Adipocyte (in vitro differentiated cells): Measurements from ENCODE around the gene CBX1.

Source experiments
- DNase-seq: peaks from one replicate; pipeline ENCODE4 v3.0.0-alpha.2; 2015; ENCODE audit warnings: low read depth
- H3K27me3 ChIP-seq: replicated peaks from 2 replicates; pipeline ENCODE4 v1.7.0; 2013; ENCODE audit warnings: mild to moderate bottlenecking, low read length, moderate library complexity; ENCODE audit not compliant: control insufficient read depth, insufficient read depth
- H3K36me3 ChIP-seq: 2 replicates; pipeline ENCODE4 v1.7.0; 2013; ENCODE audit warnings: low read length, mild to moderate bottlenecking, moderate library complexity; ENCODE audit not compliant: control insufficient read depth, insufficient read depth, severe bottlenecking
- H3K4me1 ChIP-seq: 2 replicates; pipeline ENCODE4 v1.7.0; 2013; ENCODE audit warnings: mild to moderate bottlenecking, low read length, moderate library complexity; ENCODE audit not compliant: control insufficient read depth, insufficient read depth
- H3K4me3 ChIP-seq: 2 replicates; pipeline ENCODE4 v1.7.0; 2013; ENCODE audit warnings: mild to moderate bottlenecking, low read length, moderate library complexity
- H3K9ac ChIP-seq: 2 replicates; pipeline ENCODE4 v1.7.0; 2013; ENCODE audit warnings: mild to moderate bottlenecking, low read length, moderate library complexity
- H3K9me3 ChIP-seq: 2 replicates; pipeline ENCODE4 v1.7.0; 2013; ENCODE audit warnings: mild to moderate bottlenecking, low read length, moderate library complexity; ENCODE audit not compliant: control insufficient read depth

CBX1 gene

DNA sequence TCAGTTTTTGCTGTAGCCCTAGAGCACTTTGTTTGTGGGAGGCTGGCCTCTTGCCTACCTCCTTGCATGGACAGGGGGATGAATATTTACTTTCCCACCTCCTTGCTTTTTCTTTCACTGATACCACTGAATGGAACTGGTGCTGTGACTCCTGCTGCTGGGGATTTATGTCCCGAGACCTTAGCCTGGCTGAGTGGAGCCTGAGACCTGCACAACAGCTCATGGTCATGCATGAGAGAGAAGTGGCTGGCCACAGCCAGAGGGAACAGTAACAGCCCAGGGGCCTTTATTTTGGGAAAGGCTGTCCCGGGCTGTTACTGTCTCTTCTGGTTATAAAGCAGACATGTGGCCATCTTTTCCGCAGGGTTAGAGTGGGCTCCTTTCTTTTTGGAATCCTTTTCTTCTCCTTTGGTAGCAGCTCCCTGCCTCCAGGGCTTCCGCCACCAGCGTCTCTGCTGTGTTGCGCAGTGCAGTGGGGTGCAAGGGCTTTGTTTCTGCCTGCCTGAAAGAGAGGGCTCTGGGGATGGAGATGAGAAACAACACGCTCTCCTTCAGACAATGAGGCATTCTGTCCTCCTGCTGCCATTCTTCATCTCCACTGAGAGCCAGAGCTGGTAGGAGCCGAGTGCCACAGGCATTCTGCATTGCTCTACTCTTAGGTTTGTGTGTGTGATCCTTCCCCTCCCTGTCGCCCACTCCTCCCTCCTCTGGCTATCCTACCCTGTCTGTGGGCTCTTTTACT is 20.8 kb upstream of the CBX1 start:
- no peak overlapping the region for H3K9ac ChIP-seq
- DNase-seq, result no peak
- H3K27me3 ChIP-seq, result no peaks in the 10 kb centered on the region
- no peak overlapping the region for H3K4me3 ChIP-seq
- H3K4me1 ChIP-seq, result peaks cover 5% of the 10 kb centered on the region
- H3K9me3 ChIP-seq, result no peaks in the 10 kb centered on the region
- peaks cover 59% of the 10 kb centered on the region for H3K36me3 ChIP-seq

DNA sequence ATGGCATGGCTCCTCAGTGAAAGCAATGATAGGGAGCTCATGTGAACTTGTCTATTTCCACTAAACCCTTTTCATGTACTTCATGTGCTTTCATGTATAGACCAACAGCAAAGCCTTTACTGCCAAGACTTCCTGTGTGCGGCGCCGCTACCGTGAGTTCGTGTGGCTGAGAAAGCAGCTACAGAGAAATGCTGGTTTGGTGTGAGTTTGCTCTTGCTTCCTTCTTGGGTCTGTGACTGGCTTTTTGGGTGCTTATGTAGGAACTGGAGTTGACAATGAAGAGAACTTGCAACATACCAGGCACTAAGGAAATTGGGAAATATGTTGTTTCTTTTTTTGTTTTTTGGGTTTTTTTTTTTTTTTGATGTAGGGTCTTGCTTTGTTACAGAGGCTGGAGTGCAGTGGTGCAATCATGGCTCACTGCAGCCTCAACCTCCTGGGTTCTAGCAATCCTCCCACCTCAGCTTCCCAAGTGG is 12.0 kb upstream of the CBX1 start:
- no peaks in the 10 kb centered on the region for H3K27me3 ChIP-seq
- peaks cover 10% of the 10 kb centered on the region for H3K4me1 ChIP-seq
- no peaks in the 10 kb centered on the region for H3K9me3 ChIP-seq
- no peak overlapping the region for H3K4me3 ChIP-seq
- DNase-seq, result no peak
- H3K36me3 ChIP-seq, result peaks cover 29% of the 10 kb centered on the region
- no peak overlapping the region for H3K9ac ChIP-seq

DNA sequence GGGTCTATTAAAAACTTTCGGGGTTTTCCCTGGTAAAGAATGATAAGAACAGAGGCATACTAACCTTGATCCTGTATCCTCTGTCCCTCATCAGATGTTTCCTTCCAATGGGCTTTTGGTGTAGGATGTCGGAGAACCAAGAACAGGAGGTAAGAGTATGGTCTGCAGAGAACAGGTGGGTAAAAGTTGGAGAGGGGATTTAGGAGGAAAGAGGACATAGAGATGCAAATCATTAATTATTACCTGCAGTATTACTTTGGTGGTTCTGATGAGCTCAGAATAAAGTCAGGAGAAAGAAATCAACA is 10.6 kb upstream of the CBX1 start:
- peaks cover 11% of the 10 kb centered on the region for H3K4me1 ChIP-seq
- no peak overlapping the region for H3K4me3 ChIP-seq
- H3K27me3 ChIP-seq, result no peaks in the 10 kb centered on the region
- no peak overlapping the region for H3K9ac ChIP-seq
- DNase-seq, result no peak
- no peaks in the 10 kb centered on the region for H3K9me3 ChIP-seq
- H3K36me3 ChIP-seq, result peaks cover 19% of the 10 kb centered on the region

DNA sequence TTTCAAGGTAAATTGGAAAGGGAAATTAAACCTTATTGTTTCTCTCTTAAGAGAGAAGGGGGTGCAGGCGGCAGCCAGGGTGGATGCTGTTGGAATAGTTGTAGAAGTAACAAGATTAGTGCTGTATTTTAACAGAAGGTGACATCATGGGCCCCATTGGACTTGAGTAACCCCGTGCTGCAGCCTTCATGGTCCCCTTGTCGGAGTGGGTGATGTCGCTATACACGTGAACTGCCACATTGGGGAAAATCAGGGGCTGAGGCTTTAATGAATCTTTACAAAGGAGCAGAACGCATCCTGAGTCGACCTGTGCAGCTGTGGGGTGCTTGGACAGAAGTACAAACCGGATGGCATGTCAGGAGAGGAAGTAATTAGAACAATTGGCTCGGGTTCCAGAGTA is 9.5 kb upstream of the CBX1 start:
- peaks cover 11% of the 10 kb centered on the region for H3K4me1 ChIP-seq
- DNase-seq, result no peak
- peaks cover 12% of the 10 kb centered on the region for H3K36me3 ChIP-seq
- no peaks in the 10 kb centered on the region for H3K27me3 ChIP-seq
- H3K4me3 ChIP-seq, result no peak overlapping the region
- H3K9me3 ChIP-seq, result no peaks in the 10 kb centered on the region
- no peak overlapping the region for H3K9ac ChIP-seq

- Histone ChIP-seq H3K36me3 (no peaks in the 10 kb centered on the region), H3K27me3 (no peaks in the 10 kb centered on the region), H3K4me3 (peak within 1 kb of the TSS; percentile 99), H3K4me1 (peaks cover 8% of the 10 kb centered on the region), H3K9ac (peak within 1 kb of the TSS; percentile 94), H3K9me3 (no peaks in the 10 kb centered on the region)
- peak; percentile 96 for DNase-seq
Observed at GRCh38 chr17:48107137-48108055, 6.1 kb upstream of the CBX1 start, which contains the start of gene SNX11. SNX11 (plus strand) TSS chr17:48107766; CDS start chr17:48112044, 4,278 bp downstream.

GRCh38 chr17:48106802-48107136 is 5.5 kb upstream of the CBX1 start:
- Histone ChIP-seq H3K27me3 (no peaks in the 10 kb centered on the region), H3K4me3 (peak overlapping the region; percentile 99), H3K4me1 (peaks cover 8% of the 10 kb centered on the region), H3K36me3 (no peaks in the 10 kb centered on the region), H3K9me3 (no peaks in the 10 kb centered on the region), H3K9ac (peak overlapping the region; percentile 94)
- DNase-seq, result no peak

DNA sequence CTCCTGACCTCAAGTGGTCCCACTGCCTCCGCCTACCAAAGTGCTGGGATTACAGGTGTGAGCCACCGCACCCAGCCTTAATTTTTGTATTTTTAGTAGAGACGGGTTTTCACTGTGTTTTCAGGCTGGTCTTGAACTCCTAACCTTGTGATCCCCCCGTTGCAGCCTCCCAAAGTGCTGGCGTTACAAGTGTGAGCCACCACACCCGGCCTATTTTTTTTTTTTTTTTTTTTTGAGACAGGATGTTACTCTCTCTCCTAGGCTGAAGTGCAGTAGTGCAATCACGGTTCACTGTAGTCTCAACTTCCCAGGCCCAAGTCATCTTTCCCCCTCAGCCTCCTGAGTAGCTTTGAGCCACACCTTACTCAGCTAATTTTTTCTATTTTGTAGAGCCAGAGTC is 3.2 kb upstream of the CBX1 start:
- DNase-seq, result no peak
- peaks cover 18% of the 10 kb centered on the region for H3K4me1 ChIP-seq
- H3K9me3 ChIP-seq, result no peaks in the 10 kb centered on the region
- H3K36me3 ChIP-seq, result no peaks in the 10 kb centered on the region
- no peak overlapping the region for H3K4me3 ChIP-seq
- H3K9ac ChIP-seq, result no peak overlapping the region
- H3K27me3 ChIP-seq, result no peaks in the 10 kb centered on the region

DNA sequence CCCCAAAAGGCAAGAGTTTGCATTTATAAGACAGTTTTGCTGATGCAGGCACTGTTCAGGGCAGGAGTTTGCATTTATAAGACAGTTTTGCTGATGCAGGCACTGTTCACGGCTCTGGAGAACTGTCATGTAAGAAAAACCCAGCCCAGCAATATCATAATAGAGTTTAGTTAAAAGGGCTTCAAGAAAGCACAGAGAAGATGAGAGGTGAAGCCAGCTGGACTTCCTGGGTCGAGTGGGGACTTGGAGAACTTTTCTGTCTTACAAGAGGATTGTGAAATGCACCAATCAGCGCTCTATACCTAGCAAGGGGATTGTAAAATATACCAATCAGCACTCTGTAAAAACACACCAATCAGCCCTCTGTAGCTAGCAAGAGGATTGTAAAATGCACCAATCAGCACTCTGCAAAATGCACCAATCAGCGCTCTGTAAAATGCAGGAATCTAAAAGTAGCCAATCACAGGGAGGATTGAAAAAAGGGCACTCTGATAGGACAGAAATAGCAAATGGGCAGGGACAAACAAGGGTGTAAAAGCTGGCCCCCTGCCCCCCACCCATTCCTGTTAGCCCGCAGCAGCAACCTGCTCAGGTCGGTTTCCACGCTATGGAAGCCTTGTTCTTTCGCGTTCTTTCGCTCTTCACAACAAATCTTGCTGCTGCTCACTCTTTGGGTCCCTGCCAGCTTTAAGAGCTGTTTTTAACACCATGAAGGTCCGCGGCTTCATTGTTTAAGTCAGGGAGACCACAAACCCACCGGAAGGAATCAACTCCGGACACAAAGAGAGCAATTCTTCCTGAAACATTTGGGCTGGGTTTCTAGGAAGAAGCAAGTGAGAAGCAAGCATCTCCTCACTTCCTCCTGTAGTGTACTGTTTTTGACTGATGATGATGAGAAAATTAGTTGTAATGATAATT is 1.8 kb upstream of the CBX1 start:
- Histone ChIP-seq H3K27me3 (no peaks in the 10 kb centered on the region), H3K4me1 (peaks cover 13% of the 10 kb centered on the region), H3K4me3 (no peak overlapping the region), H3K9me3 (no peaks in the 10 kb centered on the region), H3K36me3 (no peaks in the 10 kb centered on the region), H3K9ac (no peak overlapping the region)
- no peak for DNase-seq

DNA sequence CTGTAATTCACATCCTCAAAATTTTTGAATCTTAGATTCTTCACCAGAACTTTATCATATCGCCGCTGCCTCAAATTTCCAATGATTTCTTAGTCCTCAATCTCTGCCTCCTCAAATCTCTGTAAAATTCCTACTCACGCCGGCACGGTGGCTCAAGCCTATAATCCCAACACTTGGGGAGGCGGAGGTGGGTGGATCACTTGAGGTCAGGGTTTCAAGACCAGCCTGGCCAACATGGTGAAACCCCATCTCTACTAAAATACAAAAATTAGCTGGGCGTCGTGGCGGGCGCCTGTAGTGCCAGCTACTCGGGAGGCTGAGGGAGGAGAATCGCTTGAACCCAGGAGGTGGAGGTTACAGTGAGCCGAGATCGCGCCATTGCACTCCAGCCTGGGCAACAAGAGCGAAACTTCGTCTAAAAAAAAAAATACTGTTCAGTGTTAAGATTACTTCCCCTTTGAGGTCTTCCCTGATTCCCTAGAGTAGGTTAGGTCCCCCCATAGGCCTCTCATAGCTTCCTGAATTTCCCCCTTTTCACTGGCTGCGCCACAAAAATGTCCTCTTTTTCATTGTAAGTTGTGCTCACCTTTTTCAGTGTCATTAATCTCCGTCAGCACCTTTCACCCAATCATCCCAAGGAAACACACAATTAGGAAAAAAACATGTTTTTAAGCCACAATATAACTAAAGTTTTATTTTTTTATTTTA is 919 bp upstream of the CBX1 start:
- Histone ChIP-seq H3K4me1 (peaks cover 13% of the 10 kb centered on the region), H3K27me3 (no peaks in the 10 kb centered on the region), H3K4me3 (peak overlapping the region; percentile 96), H3K36me3 (no peaks in the 10 kb centered on the region), H3K9me3 (no peaks in the 10 kb centered on the region), H3K9ac (peak overlapping the region; percentile 88)
- no peak for DNase-seq

GRCh38 chr17:48100591-48101011 is 677 bp downstream of the CBX1 start:
- Histone ChIP-seq H3K27me3 (no peaks in the 10 kb centered on the region), H3K4me1 (peaks cover 19% of the 10 kb centered on the region), H3K9ac (peak overlapping the region; percentile 88), H3K36me3 (no peaks in the 10 kb centered on the region), H3K4me3 (peak overlapping the region; percentile 96), H3K9me3 (no peaks in the 10 kb centered on the region)
- DNase-seq, result peak; percentile 78
